ENCODE data around the gene SUN1.
"Not testable (repeated sequence)": the region's sequence is repeated elsewhere in the genome, so short reads cannot be mapped to it uniquely, and the experiment has no call there.

SUN1 gene

GRCh38 chr7:862157-862556 lies 29.9 kb downstream of the SUN1 start:
- H3K4me1 Mint-ChIP-seq, result no peaks in the 10 kb centered on the region
- DNase-seq, result no peak
- CTCF ChIA-PET, result interaction anchor here (1.0 kb wide), 1 partner anchor 9 kb away, joined by 3 read pairs; no protein-coding TSS in a partner anchor
- peaks cover 55% of the 10 kb centered on the region for H3K36me3 Mint-ChIP-seq
- H3K4me3 Mint-ChIP-seq, result no peak overlapping the region
- no peaks in the 10 kb centered on the region for H3K9me3 Mint-ChIP-seq
- H3K27ac Mint-ChIP-seq, result no peak overlapping the region
- H3K27me3 Mint-ChIP-seq, result no peaks in the 10 kb centered on the region

- DNase-seq, result no peak
- H3K27ac Mint-ChIP-seq, result no peak overlapping the region
- H3K27me3 Mint-ChIP-seq, result no peaks in the 10 kb centered on the region
- H3K9me3 Mint-ChIP-seq, result no peaks in the 10 kb centered on the region
- no peak overlapping the region for H3K4me3 Mint-ChIP-seq
- CTCF ChIA-PET, result interaction anchor here (1.0 to 2.0 kb wide), 2 partner anchors 10 to 75 kb away, joined by 3 to 10 read pairs; no protein-coding TSS in a partner anchor
- H3K36me3 Mint-ChIP-seq, result peaks cover 59% of the 10 kb centered on the region
- H3K4me1 Mint-ChIP-seq, result no peaks in the 10 kb centered on the region
Measured at GRCh38 chr7:863106-863505, 30.8 kb downstream of the SUN1 start.

GRCh38 chr7:865921-866320 lies 33.6 kb downstream of the SUN1 start:
- Mint-ChIP-seq H3K4me3 (no peak overlapping the region), H3K27ac (no peak overlapping the region), H3K4me1 (peaks cover 2% of the 10 kb centered on the region), H3K27me3 (no peaks in the 10 kb centered on the region), H3K9me3 (no peaks in the 10 kb centered on the region), H3K36me3 (peaks cover 50% of the 10 kb centered on the region)
- CTCF ChIA-PET, result no interaction called here
- no peak for DNase-seq

- Mint-ChIP-seq H3K4me3 (no peak overlapping the region), H3K36me3 (peaks cover 40% of the 10 kb centered on the region), H3K27me3 (no peaks in the 10 kb centered on the region), H3K27ac (no peak overlapping the region), H3K9me3 (no peaks in the 10 kb centered on the region), H3K4me1 (peaks cover 2% of the 10 kb centered on the region)
- DNase-seq, result no peak
- CTCF ChIA-PET, result no interaction called here
Measured at GRCh38 chr7:867001-867405, 34.7 kb downstream of the SUN1 start.

- CTCF ChIA-PET, result no interaction called here
- Mint-ChIP-seq H3K27me3 (no peaks in the 10 kb centered on the region), H3K4me1 (peaks cover 2% of the 10 kb centered on the region), H3K27ac (no peak overlapping the region), H3K9me3 (no peaks in the 10 kb centered on the region), H3K36me3 (peaks cover 40% of the 10 kb centered on the region), H3K4me3 (no peak overlapping the region)
- no peak for DNase-seq
Measured at GRCh38 chr7:867406-868188, 35.3 kb downstream of the SUN1 start.

- no peak overlapping the region for H3K4me3 Mint-ChIP-seq
- CTCF ChIA-PET, result no interaction called here
- H3K27ac Mint-ChIP-seq, result no peak overlapping the region
- DNase-seq, result no peak
- H3K36me3 Mint-ChIP-seq, result peaks cover 43% of the 10 kb centered on the region
- H3K9me3 Mint-ChIP-seq, result no peaks in the 10 kb centered on the region
- no peaks in the 10 kb centered on the region for H3K27me3 Mint-ChIP-seq
- H3K4me1 Mint-ChIP-seq, result peaks cover 5% of the 10 kb centered on the region
Measured at GRCh38 chr7:868189-868486, 35.9 kb downstream of the SUN1 start.

GRCh38 chr7:869348-869747 lies 37.1 kb downstream of the SUN1 start:
- Mint-ChIP-seq H3K4me1 (peaks cover 15% of the 10 kb centered on the region), H3K4me3 (no peak overlapping the region), H3K36me3 (peaks cover 46% of the 10 kb centered on the region), H3K27me3 (no peaks in the 10 kb centered on the region), H3K27ac (no peak overlapping the region), H3K9me3 (no peaks in the 10 kb centered on the region)
- CTCF ChIA-PET, result no interaction called here
- DNase-seq, result no peak

GRCh38 chr7:871900-872537 lies 39.7 kb downstream of the SUN1 start:
- DNase-seq, result no peak
- CTCF ChIA-PET, result interaction anchor here (0.8 to 6.4 kb wide), 7 partner anchors 8 to 550 kb away, joined by 3 to 89 read pairs (median 10); no protein-coding TSS in a partner anchor
- Mint-ChIP-seq H3K4me3 (no peak overlapping the region), H3K27me3 (no peaks in the 10 kb centered on the region), H3K9me3 (no peaks in the 10 kb centered on the region), H3K4me1 (peaks cover 18% of the 10 kb centered on the region), H3K36me3 (peaks cover 31% of the 10 kb centered on the region), H3K27ac (peak overlapping the region; percentile 38)

- Mint-ChIP-seq H3K36me3 (peaks cover 27% of the 10 kb centered on the region), H3K27ac (peak overlapping the region; percentile 58), H3K4me1 (peaks cover 18% of the 10 kb centered on the region)
- not testable (repeated sequence) for H3K4me3 Mint-ChIP-seq, H3K9me3 Mint-ChIP-seq, H3K27me3 Mint-ChIP-seq, DNase-seq
- CTCF ChIA-PET, result interaction anchor here (0.8 to 6.4 kb wide), 14 partner anchors 9 to 551 kb away, joined by 3 to 89 read pairs (median 6); partner anchors contain the start of genes COX19 and SUN1
Measured at GRCh38 chr7:872685-873084, 40.4 kb downstream of the SUN1 start.

GRCh38 chr7:873367-874002 lies 41.2 kb downstream of the SUN1 start:
- Mint-ChIP-seq H3K36me3 (peaks cover 29% of the 10 kb centered on the region), H3K27ac (peak overlapping the region; percentile 58), H3K27me3 (no peaks in the 10 kb centered on the region), H3K4me1 (peaks cover 24% of the 10 kb centered on the region), H3K9me3 (no peaks in the 10 kb centered on the region), H3K4me3 (no peak overlapping the region)
- CTCF ChIA-PET, result interaction anchor here (0.6 to 6.4 kb wide), 16 partner anchors 10 to 552 kb away, joined by 3 to 89 read pairs (median 6); partner anchors contain the start of genes COX19 and SUN1
- peak; percentile 74 for DNase-seq

- H3K9me3 Mint-ChIP-seq, result no peaks in the 10 kb centered on the region
- no peak for DNase-seq
- no peaks in the 10 kb centered on the region for H3K27me3 Mint-ChIP-seq
- CTCF ChIA-PET, result interaction anchor here (0.6 to 6.4 kb wide), 16 partner anchors 10 to 552 kb away, joined by 3 to 89 read pairs (median 6); partner anchors contain the start of genes COX19 and SUN1
- no peak overlapping the region for H3K4me3 Mint-ChIP-seq
- peaks cover 30% of the 10 kb centered on the region for H3K4me1 Mint-ChIP-seq
- H3K27ac Mint-ChIP-seq, result peak overlapping the region; percentile 51
- peaks cover 28% of the 10 kb centered on the region for H3K36me3 Mint-ChIP-seq
Measured at GRCh38 chr7:874031-874749, 41.9 kb downstream of the SUN1 start.

GRCh38 chr7:875051-875450 lies 42.8 kb downstream of the SUN1 start:
- Mint-ChIP-seq H3K4me3 (no peak overlapping the region), H3K36me3 (peaks cover 29% of the 10 kb centered on the region), H3K4me1 (peaks cover 32% of the 10 kb centered on the region), H3K27me3 (no peaks in the 10 kb centered on the region), H3K9me3 (no peaks in the 10 kb centered on the region), H3K27ac (no peak overlapping the region)
- CTCF ChIA-PET, result interaction anchor here (1.2 to 6.4 kb wide), 4 partner anchors 39 to 553 kb away, joined by 3 to 89 read pairs (median 8); no protein-coding TSS in a partner anchor
- no peak for DNase-seq

- H3K9me3 Mint-ChIP-seq, result no peaks in the 10 kb centered on the region
- CTCF ChIA-PET, result interaction anchor here (1.2 to 6.4 kb wide), 4 partner anchors 39 to 554 kb away, joined by 3 to 89 read pairs (median 8); no protein-coding TSS in a partner anchor
- H3K4me3 Mint-ChIP-seq, result no peak overlapping the region
- no peaks in the 10 kb centered on the region for H3K27me3 Mint-ChIP-seq
- DNase-seq, result peak; percentile 33
- peaks cover 32% of the 10 kb centered on the region for H3K4me1 Mint-ChIP-seq
- peak overlapping the region; percentile 73 for H3K27ac Mint-ChIP-seq
- peaks cover 28% of the 10 kb centered on the region for H3K36me3 Mint-ChIP-seq
Measured at GRCh38 chr7:875476-876076, 43.3 kb downstream of the SUN1 start.
